A549 (cell line): ENCODE results near the gene PSPH.

Experiments
- CBX2 ChIP-seq: fragments of 200-600 bp; sonication (generic); IDR thresholded peaks from 2 replicates; pipeline ENCODE4 v1.6.1; 2016; ENCODE audit warnings: low read depth, mild to moderate bottlenecking, borderline replicate concordance
- CHD4 ChIP-seq: fragments of 200-600 bp; sonication (generic); IDR thresholded peaks from 2 replicates; pipeline ENCODE4 v1.6.1; 2016; ENCODE audit warnings: antibody characterized with exemption, mild to moderate bottlenecking, borderline replicate concordance
- CTCF ChIP-seq: fragments of >200 bp; sonication (Bioruptor Twin); formaldehyde crosslinking; IDR thresholded peaks from 3 replicates; pipeline ENCODE4 v1.5.1; 2016
- MAX ChIP-seq: IDR thresholded peaks from 2 replicates; pipeline ENCODE4 v1.6.1; 2012
- REST ChIP-seq: fragments of 200-600 bp; sonication (generic); IDR thresholded peaks from 2 replicates; pipeline ENCODE4 v1.6.1; 2016; ENCODE audit warnings: antibody characterized with exemption, mild to moderate bottlenecking, moderate library complexity
- RNF2 ChIP-seq: fragments of 200-600 bp; sonication (generic); IDR thresholded peaks from 2 replicates; pipeline ENCODE4 v1.6.1; 2016; ENCODE audit warnings: low read depth, mild to moderate bottlenecking, antibody characterized with exemption, moderate library complexity, borderline replicate concordance

- TF ChIP-seq MAX: no peak
- TF ChIP-seq CBX2: no peak
- no peak for TF ChIP-seq RNF2
- TF ChIP-seq CTCF: no peak
- TF ChIP-seq CHD4: no peak
- TF ChIP-seq REST: no peak
Observed at GRCh38 chr7:56053379-56053778, 2.1 kb upstream of the PSPH start.
